ENCODE measurements around the gene STOML3.

Gene STOML3

GRCh38 chr13:39036212-39036611 is 45.6 kb upstream of the STOML3 start:
- TF ChIP-seq CTCF (IDR thresholded peaks at IDR 0.05; ENCODE audit: borderline replicate concordance, control extremely low read depth, extremely low read depth, insufficient read depth, missing control alignments): no peak
- no peak for DNase-seq (ENCODE audit: low spot score)
- in situ Hi-C loops (cut with MboI; ENCODE audit: low sequenced_read_pairs, unreplicated experiment): no loop called here

GRCh38 chr13:39035799-39036198 is 45.2 kb upstream of the STOML3 start:
- DNase-seq (ENCODE audit: low spot score): no peak
- no peak for TF ChIP-seq CTCF (IDR thresholded peaks at IDR 0.05; ENCODE audit: borderline replicate concordance, control extremely low read depth, extremely low read depth, insufficient read depth, missing control alignments)
- in situ Hi-C loops (cut with MboI; ENCODE audit: low sequenced_read_pairs, unreplicated experiment): no loop called here

- no peak for TF ChIP-seq CTCF (IDR thresholded peaks at IDR 0.05; ENCODE audit: borderline replicate concordance, control extremely low read depth, extremely low read depth, insufficient read depth, missing control alignments)
- no peak for DNase-seq (ENCODE audit: low spot score)
- in situ Hi-C loops (cut with MboI; ENCODE audit: low sequenced_read_pairs, unreplicated experiment): no loop called here
Measured at GRCh38 chr13:39035204-39035603, 44.6 kb upstream of the STOML3 start.

- in situ Hi-C loops (cut with MboI; ENCODE audit: low sequenced_read_pairs, unreplicated experiment): no loop called here
- no peak for DNase-seq (ENCODE audit: low spot score)
- no peak for TF ChIP-seq CTCF (IDR thresholded peaks at IDR 0.05; ENCODE audit: borderline replicate concordance, control extremely low read depth, extremely low read depth, insufficient read depth, missing control alignments)
Measured at GRCh38 chr13:39034085-39034484, 43.5 kb upstream of the STOML3 start.

GRCh38 chr13:39032150-39032549 is 41.5 kb upstream of the STOML3 start:
- TF ChIP-seq CTCF (IDR thresholded peaks at IDR 0.05; ENCODE audit: borderline replicate concordance, control extremely low read depth, extremely low read depth, insufficient read depth, missing control alignments): no peak

GRCh38 chr13:39025433-39025839 is 34.8 kb upstream of the STOML3 start:
- DNase-seq (ENCODE audit: low spot score): no peak
- in situ Hi-C loops (cut with MboI; ENCODE audit: low sequenced_read_pairs, unreplicated experiment): no loop called here
- no peak for TF ChIP-seq CTCF (IDR thresholded peaks at IDR 0.05; ENCODE audit: borderline replicate concordance, control extremely low read depth, extremely low read depth, insufficient read depth, missing control alignments)

More at GRCh38 chr13:39032150-39032549, 41.5 kb upstream of the STOML3 start:
- no peak for DNase-seq (ENCODE audit: low spot score)
- in situ Hi-C loops (cut with MboI; ENCODE audit: low sequenced_read_pairs, unreplicated experiment): no loop called here

GRCh38 chr13:39023761-39024160 is 33.1 kb upstream of the STOML3 start:
- no peak for DNase-seq (ENCODE audit: low spot score)
- in situ Hi-C loops (cut with MboI; ENCODE audit: low sequenced_read_pairs, unreplicated experiment): no loop called here
- no peak for TF ChIP-seq CTCF (IDR thresholded peaks at IDR 0.05; ENCODE audit: borderline replicate concordance, control extremely low read depth, extremely low read depth, insufficient read depth, missing control alignments)

Data from GM13976 (cell line).